Transverse colon (tissue), 4 donors: Measurements from ENCODE around the gene PODN. TPM values are rescaled to one million over a fixed set of nuclear protein-coding genes. Genes with fewer than 3 reads are reported as not detected.

Source experiments
- DNase-seq: peaks from one replicate; pipeline ENCODE4 v3.0.0-alpha.2; 2019
- H3K27ac ChIP-seq, 4 donors: fragments of 200-600 bp; sonication (generic); 2 replicates each; pipeline ENCODE4 v1.5.1; 2016 to 2018; ENCODE audit warnings: inconsistent platforms in 4 of 4
- H3K27me3 ChIP-seq: fragments of 200-600 bp; sonication (generic); 2 replicates; pipeline ENCODE4 v1.5.1; 2017; ENCODE audit warnings: inconsistent platforms
- H3K36me3 ChIP-seq, 4 donors: fragments of 200-600 bp; sonication (generic); 2 replicates each; pipeline ENCODE4 v1.5.1; 2017 to 2019; ENCODE audit warnings: inconsistent platforms in 4 of 4
- H3K4me1 ChIP-seq, 4 donors: fragments of 200-600 bp; sonication (generic); 2 replicates each; pipeline ENCODE4 v1.5.1; 2017 to 2020; ENCODE audit warnings: inconsistent platforms in 4 of 4
- H3K4me3 ChIP-seq, 4 donors: fragments of 200-600 bp; sonication (generic); 1 replicate in 1 of 4; 2 replicates in 3 of 4; pipeline versions ENCODE4 v1.5.1 to v1.6.1; 2017 to 2019; ENCODE audit warnings: inconsistent platforms in 4 of 4
- H3K9me3 ChIP-seq, 2 donors: fragments of 200-600 bp; sonication (generic); 2 replicates each; pipeline ENCODE4 v1.5.1; 2017 to 2019; ENCODE audit warnings: inconsistent platforms in 2 of 2
- CTCF ChIP-seq, 5 experiments: fragments of 200-600 bp in 3 of 5; fragments of 450-650 bp in 2 of 5; sonication (generic) in 3 of 5; IDR thresholded peaks; 1 replicate in 2 of 5; 2 replicates in 3 of 5; pipeline ENCODE4 v1.5.1; 2016 to 2017; ENCODE audit warnings: antibody characterized with exemption in 5 of 5, inconsistent platforms in 3 of 5, mild to moderate bottlenecking in 2 of 5, moderate library complexity in 1 of 5
- EP300 ChIP-seq: sonication (generic); formaldehyde crosslinking; IDR thresholded peaks from one replicate; pipeline ENCODE4 v1.6.1; 2017; ENCODE audit warnings: antibody characterized with exemption, low read depth
- POLR2A ChIP-seq: fragments of 450-650 bp; IDR thresholded peaks from one replicate; pipeline ENCODE4 v1.6.1; 2016; ENCODE audit warnings: antibody characterized with exemption, mild to moderate bottlenecking, moderate library complexity
- POLR2AphosphoS5 ChIP-seq, 3 donors: sonication (generic); formaldehyde crosslinking; IDR thresholded peaks; one replicate each; pipeline ENCODE4 v1.6.1; 2016; ENCODE audit warnings: antibody characterized with exemption in 3 of 3
- WGBS, 2 donors: methylation state at CpG; one replicate each; pipeline ENCODE4 v1.1.5; 2018; ENCODE audit warnings: low coverage in 1 of 2; 5-methylcytosine and 5-hydroxymethylcytosine counted together
- in situ Hi-C, 4 donors: fragments of 200-750 bp; cut with MboI; loops; one replicate each; pipeline versions ENCODE4 v1.15.0 to v1.15.1; 2017; ENCODE audit warnings: low sequenced_read_pairs in 3 of 4, low pct_ligation_motif_present in 1 of 4, low pct_unique_long_range_greater_than_20kb in 1 of 4
- intact Hi-C: fragments of 100-400 bp; cut with DNase I; formaldehyde crosslinking; loops from one replicate; pipeline ENCODE4 v1.15.1; 2023; ENCODE audit warnings: low total_unique reads
- total RNA-seq, 4 donors: library from RNA; depleted of rRNA; stranded (reverse); fragments of >200 nt; gene quantifications; one replicate each; pipeline ENCODE4 v1.1.0, GENCODE V29; 2016

Gene PODN
- total RNA-seq, 4 donors from 2014 or later: 29.4 to 43.6 (median 35.6) TPM

GRCh38 chr1:53116307-53116810 is 54.3 kb downstream of the PODN start:
- DNase-seq: no peak
- TF ChIP-seq POLR2AphosphoS5 (IDR thresholded peaks at IDR 0.05) (no peak), POLR2A (no peak), EP300 (no peak), CTCF (IDR thresholded peaks at IDR 0.05) (no peak)
- no peaks in the 10 kb centered on the region for H3K9me3 ChIP-seq
- intact Hi-C loops: no loop called here
- H3K27me3 ChIP-seq: no peaks in the 10 kb centered on the region
- H3K27ac ChIP-seq: no peak overlapping the region
- peaks cover 0 to 13% (median 4%) of the 10 kb centered on the region in 4 donors for H3K4me1 ChIP-seq
- in situ Hi-C loops: no loop called here
- H3K36me3 ChIP-seq: no peaks in the 10 kb centered on the region
- WGBS, 2 donors: 86% methylated on average over 8 of the region's 9 CpGs; no CpG with 5 or more reads in 1 of the 2 donors
- H3K4me3 ChIP-seq: no peak overlapping the region

- 87 to 90% methylated on average over 11 of the region's 11 CpGs for WGBS, 2 donors
- intact Hi-C loops: no loop called here
- Histone ChIP-seq H3K27ac (no peak overlapping the region), H3K36me3 (no peaks in the 10 kb centered on the region), H3K27me3 (no peaks in the 10 kb centered on the region), H3K4me3 (no peak overlapping the region), H3K9me3 (no peaks in the 10 kb centered on the region), H3K4me1 (peaks cover 2 to 15% (median 4%) of the 10 kb centered on the region in 4 donors)
- no peak for DNase-seq
- TF ChIP-seq POLR2AphosphoS5 (IDR thresholded peaks at IDR 0.05) (no peak), CTCF (IDR thresholded peaks at IDR 0.05) (no peak), EP300 (no peak), POLR2A (no peak)
- in situ Hi-C loops: no loop called here
These were observed 55.1 kb downstream of the PODN start for GRCh38 chr1:53116933-53117600.

- H3K27me3 ChIP-seq: no peaks in the 10 kb centered on the region
- in situ Hi-C loops (no loop called here), intact Hi-C loops (no loop called here)
- no peak overlapping the region for H3K4me3 ChIP-seq
- no peak for DNase-seq
- H3K27ac ChIP-seq: no peak overlapping the region
- H3K4me1 ChIP-seq: peaks cover 5 to 18% (median 9%) of the 10 kb centered on the region in 4 donors
- H3K9me3 ChIP-seq: no peaks in the 10 kb centered on the region
- H3K36me3 ChIP-seq: no peaks in the 10 kb centered on the region
- no peak for TF ChIP-seq EP300
- no peak for TF ChIP-seq POLR2AphosphoS5 (IDR thresholded peaks at IDR 0.05)
- TF ChIP-seq CTCF (IDR thresholded peaks at IDR 0.05): no peak
- TF ChIP-seq POLR2A: no peak
- 90% methylated on average over 9 of the region's 9 CpGs; no CpG with 5 or more reads in 1 of the 2 donors for WGBS, 2 donors
These were observed 55.8 kb downstream of the PODN start for GRCh38 chr1:53117836-53118235.

GRCh38 chr1:53120659-53121058 is 58.6 kb downstream of the PODN start:
- Histone ChIP-seq H3K4me3 (no peak overlapping the region), H3K27me3 (no peaks in the 10 kb centered on the region), H3K27ac (no peak overlapping the region), H3K36me3 (no peaks in the 10 kb centered on the region), H3K9me3 (no peaks in the 10 kb centered on the region), H3K4me1 (peaks cover 10 to 31% (median 19%) of the 10 kb centered on the region in 4 donors)
- no peak for DNase-seq
- intact Hi-C loops: no loop called here
- TF ChIP-seq POLR2A (no peak), POLR2AphosphoS5 (IDR thresholded peaks at IDR 0.05) (no peak), EP300 (no peak), CTCF (IDR thresholded peaks at IDR 0.05) (no peak)
- WGBS, 2 donors: 81% methylated on average over 8 of the region's 12 CpGs; no CpG with 5 or more reads in 1 of the 2 donors
- in situ Hi-C loops: no loop called here
